Mesodermal cell (in vitro differentiated cells): ENCODE data around the gene PTPRK.

Experiments
- H3K27ac ChIP-seq: 2 replicates; pipeline ENCODE4 v1.7.0; 2013; ENCODE audit warnings: mild to moderate bottlenecking, low read depth, low read length, moderate library complexity; ENCODE audit not compliant: severe bottlenecking
- H3K36me3 ChIP-seq: 2 replicates; pipeline ENCODE4 v1.7.1; 2013; ENCODE audit warnings: mild to moderate bottlenecking, low read length, moderate library complexity; ENCODE audit not compliant: control insufficient read depth, insufficient read depth
- H3K4me1 ChIP-seq: one replicate; pipeline ENCODE4 v1.7.1; 2013; ENCODE audit warnings: mild to moderate bottlenecking, low read length; ENCODE audit not compliant: insufficient read depth, control insufficient read depth, poor library complexity, severe bottlenecking
- H3K4me3 ChIP-seq: 2 replicates; pipeline ENCODE4 v1.7.0; 2013; ENCODE audit warnings: low read length, control low read depth, mild to moderate bottlenecking; ENCODE audit not compliant: insufficient read depth, poor library complexity, severe bottlenecking; ENCODE audit errors: extremely low read depth
- H3K9me3 ChIP-seq: 2 replicates; pipeline ENCODE4 v1.7.1; 2013; ENCODE audit warnings: mild to moderate bottlenecking, low read length, moderate library complexity; ENCODE audit not compliant: control insufficient read depth
- WGBS, 2 experiments: methylation state at CpG; one replicate each; pipeline ENCODE4 v1.1.5; 2013; ENCODE audit warnings: missing lambda C conversion rate in 2 of 2; ENCODE audit not compliant: insufficient coverage in 2 of 2; 5-methylcytosine and 5-hydroxymethylcytosine counted together

Gene PTPRK

DNA sequence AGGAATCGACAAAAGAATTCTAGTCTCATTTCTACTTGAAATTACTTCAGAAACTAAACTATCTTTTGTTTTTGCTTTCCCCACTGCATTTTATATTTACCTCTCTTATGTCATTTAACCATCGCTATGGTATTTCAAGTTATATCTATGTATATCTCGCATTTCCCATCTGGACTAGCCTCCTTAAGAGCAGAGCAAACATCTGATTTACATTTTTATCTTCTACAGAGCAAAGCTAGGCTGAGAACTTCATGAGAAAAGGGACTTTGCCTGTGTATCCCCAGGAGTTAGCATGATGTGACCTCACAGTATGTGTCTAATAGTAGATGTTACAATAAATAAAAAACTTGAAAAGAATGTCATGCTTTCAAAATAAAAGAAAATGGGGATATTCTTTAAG, 201.2 kb downstream of the PTPRK start:
- peaks cover 1% of the 10 kb centered on the region for H3K4me1 ChIP-seq
- no peak overlapping the region for H3K27ac ChIP-seq
- H3K36me3 ChIP-seq, result peaks cover 4% of the 10 kb centered on the region
- H3K9me3 ChIP-seq, result no peaks in the 10 kb centered on the region
- H3K4me3 ChIP-seq, result no peak overlapping the region
- no CpG with 5 or more reads among the region's 3 CpGs for WGBS, 2 experiments

- Histone ChIP-seq H3K9me3 (no peaks in the 10 kb centered on the region), H3K4me1 (peaks cover 7% of the 10 kb centered on the region), H3K36me3 (no peaks in the 10 kb centered on the region), H3K27ac (no peak overlapping the region), H3K4me3 (no peak overlapping the region)
- 69 to 80% methylated on average over 5 to 7 of the region's 8 CpGs for WGBS, 2 experiments
Measured at GRCh38 chr6:128316258-128316929, 204.0 kb downstream of the PTPRK start.

GRCh38 chr6:128314190-128314589, 206.2 kb downstream of the PTPRK start:
- Histone ChIP-seq H3K36me3 (no peaks in the 10 kb centered on the region), H3K27ac (no peak overlapping the region), H3K4me1 (peaks cover 7% of the 10 kb centered on the region)

DNA sequence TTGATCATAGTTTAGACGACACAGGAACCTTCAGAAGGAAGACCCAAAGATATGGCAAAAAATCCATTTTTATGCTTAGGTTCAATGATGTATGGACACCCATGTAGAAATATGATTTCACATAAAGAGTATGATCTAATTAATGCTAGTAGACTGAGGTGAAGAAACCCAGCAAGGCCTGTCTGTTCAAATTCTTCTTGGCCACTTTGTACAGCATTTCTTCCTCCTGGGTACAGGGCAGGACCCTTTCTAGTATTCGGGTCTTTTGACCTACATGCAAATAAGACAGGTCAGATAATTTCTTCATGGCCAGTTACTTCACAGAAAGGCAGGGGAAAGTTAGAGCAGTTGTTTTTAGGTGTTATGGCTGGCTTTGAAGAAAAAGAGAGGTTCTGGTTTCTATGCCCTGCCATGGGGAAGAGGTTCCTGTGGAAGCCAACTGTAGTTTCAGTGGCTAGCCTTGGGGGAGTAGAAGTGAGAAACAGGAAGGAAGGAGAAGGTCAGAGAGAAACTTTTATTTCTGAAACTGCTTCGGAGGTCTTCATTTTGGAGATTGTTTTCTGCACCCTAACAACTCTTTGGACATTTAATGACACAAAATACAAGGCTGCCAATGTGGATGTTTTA, 208.3 kb downstream of the PTPRK start:
- Histone ChIP-seq H3K4me3 (no peak overlapping the region), H3K4me1 (peaks cover 7% of the 10 kb centered on the region), H3K36me3 (no peaks in the 10 kb centered on the region), H3K9me3 (no peaks in the 10 kb centered on the region), H3K27ac (no peak overlapping the region)
- 100% methylated on average over 1 of the region's 3 CpGs for WGBS, 2 experiments

More at GRCh38 chr6:128314190-128314589, 206.2 kb downstream of the PTPRK start:
- H3K9me3 ChIP-seq, result no peaks in the 10 kb centered on the region
- H3K4me3 ChIP-seq, result no peak overlapping the region

GRCh38 chr6:128310451-128310850, 209.9 kb downstream of the PTPRK start:
- H3K4me3 ChIP-seq, result no peak overlapping the region
- no peaks in the 10 kb centered on the region for H3K9me3 ChIP-seq
- peaks cover 7% of the 10 kb centered on the region for H3K4me1 ChIP-seq
- no peak overlapping the region for H3K27ac ChIP-seq
- 88 to 100% methylated on average over 1 to 2 of the region's 2 CpGs for WGBS, 2 experiments
- H3K36me3 ChIP-seq, result no peaks in the 10 kb centered on the region

DNA sequence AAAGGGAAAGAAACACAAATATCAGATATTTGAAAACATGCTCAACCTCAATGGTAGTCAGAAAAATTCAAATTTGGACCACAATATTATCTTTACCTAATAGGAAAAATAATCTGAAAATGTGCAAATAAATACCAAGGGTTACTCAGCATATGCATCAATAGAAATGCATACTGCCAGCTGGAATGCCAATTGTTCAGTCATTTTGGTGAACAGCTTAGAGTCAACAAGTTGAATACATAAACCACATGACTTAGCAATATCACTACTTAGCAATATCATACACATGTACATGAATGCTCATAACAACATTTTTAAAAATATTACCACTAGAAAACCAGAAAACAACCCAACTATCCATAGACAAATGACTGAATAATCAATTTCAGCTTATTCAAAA, 212.7 kb downstream of the PTPRK start:
- Histone ChIP-seq H3K27ac (no peak overlapping the region), H3K4me3 (no peak overlapping the region), H3K9me3 (peaks cover 3% of the 10 kb centered on the region), H3K4me1 (no peaks in the 10 kb centered on the region), H3K36me3 (peaks cover under 1% of the 10 kb centered on the region)

GRCh38 chr6:128305976-128306375, 214.4 kb downstream of the PTPRK start:
- no peaks in the 10 kb centered on the region for H3K4me1 ChIP-seq
- H3K4me3 ChIP-seq, result no peak overlapping the region
- H3K36me3 ChIP-seq, result peaks cover 3% of the 10 kb centered on the region
- H3K9me3 ChIP-seq, result peaks cover 3% of the 10 kb centered on the region
- no CpG with 5 or more reads among the region's 2 CpGs for WGBS, 2 experiments
- H3K27ac ChIP-seq, result no peak overlapping the region

DNA sequence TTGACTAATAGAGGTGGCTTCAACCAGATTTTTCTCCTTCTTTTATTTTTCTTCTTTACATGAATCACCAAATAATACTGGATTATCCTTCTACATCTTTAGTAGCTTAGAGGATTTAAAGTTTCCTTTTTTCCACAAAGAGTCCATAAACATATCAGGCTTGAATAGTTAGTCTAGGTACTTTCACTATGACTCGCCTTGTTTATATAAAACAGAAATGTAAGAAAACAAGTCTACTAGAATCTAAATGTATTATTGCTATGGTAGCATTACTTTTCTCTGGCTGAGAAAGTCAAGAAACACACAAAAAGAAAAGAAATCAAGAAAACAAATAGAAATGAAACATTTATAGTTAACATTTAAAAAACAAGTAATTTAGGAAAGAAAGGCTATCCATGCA, 215.2 kb downstream of the PTPRK start:
- no peak overlapping the region for H3K27ac ChIP-seq
- no peaks in the 10 kb centered on the region for H3K4me1 ChIP-seq
- peaks cover 3% of the 10 kb centered on the region for H3K36me3 ChIP-seq
- no peak overlapping the region for H3K4me3 ChIP-seq
- no CpG with 5 or more reads among the region's 1 CpG for WGBS, 2 experiments
- H3K9me3 ChIP-seq, result peaks cover 3% of the 10 kb centered on the region

- Histone ChIP-seq H3K36me3 (peaks cover 3% of the 10 kb centered on the region), H3K9me3 (peaks cover 3% of the 10 kb centered on the region), H3K27ac (no peak overlapping the region), H3K4me3 (no peak overlapping the region), H3K4me1 (no peaks in the 10 kb centered on the region)
- WGBS, 2 experiments, result 100% methylated on average over 1 of the region's 2 CpGs; no CpG with 5 or more reads in 1 of the 2 experiments
Measured at GRCh38 chr6:128303870-128304269, 216.5 kb downstream of the PTPRK start.

DNA sequence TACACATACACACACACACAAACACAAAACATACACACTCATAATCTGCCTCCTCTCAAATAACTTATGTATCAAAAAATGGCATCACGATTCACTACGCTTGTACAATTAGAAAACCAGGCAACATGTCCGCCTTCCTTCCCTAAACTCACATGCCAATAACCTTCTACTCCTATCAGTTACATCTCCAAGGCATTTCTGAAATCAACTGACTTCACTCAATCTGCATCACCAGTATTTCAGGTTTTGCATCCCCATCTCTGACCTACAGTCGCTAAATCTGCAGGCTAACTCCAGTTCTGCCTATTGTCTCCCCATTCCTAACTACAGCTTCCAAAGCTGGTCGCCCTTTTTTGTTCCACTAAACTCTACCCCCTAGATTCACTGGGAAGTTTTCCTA, 217.5 kb downstream of the PTPRK start:
- H3K27ac ChIP-seq, result no peak overlapping the region
- no peak overlapping the region for H3K4me3 ChIP-seq
- peaks cover 3% of the 10 kb centered on the region for H3K9me3 ChIP-seq
- H3K4me1 ChIP-seq, result no peaks in the 10 kb centered on the region
- peaks cover 3% of the 10 kb centered on the region for H3K36me3 ChIP-seq
- 92 to 96% methylated on average over 4 to 5 of the region's 5 CpGs for WGBS, 2 experiments

GRCh38 chr6:128295670-128296069, 224.7 kb downstream of the PTPRK start:
- H3K9me3 ChIP-seq, result no peaks in the 10 kb centered on the region
- no peak overlapping the region for H3K4me3 ChIP-seq
- H3K27ac ChIP-seq, result no peak overlapping the region
- WGBS, 2 experiments, result 89 to 100% methylated on average over 1 of the region's 2 CpGs
- no peaks in the 10 kb centered on the region for H3K4me1 ChIP-seq
- H3K36me3 ChIP-seq, result no peaks in the 10 kb centered on the region
